DOHH2 (cell line): Measurements from ENCODE around the gene ZFAND4.

Source experiments
- CTCF ChIP-seq: fragments of 200-600 bp; sonication (generic); IDR thresholded peaks from one replicate; pipeline ENCODE4 v1.5.1; 2014; ENCODE audit warnings: antibody characterized with exemption, mild to moderate bottlenecking, low read depth, low read length; ENCODE audit not compliant: poor library complexity, severe bottlenecking
- EZH2phosphoT487 ChIP-seq: fragments of 200-600 bp; sonication (generic); IDR thresholded peaks from 2 replicates; pipeline ENCODE4 v1.6.1; 2017; ENCODE audit warnings: borderline replicate concordance, mild to moderate bottlenecking, antibody characterized with exemption, low read length, moderate library complexity, mixed read lengths

- TF ChIP-seq CTCF (no peak), EZH2phosphoT487 (no peak)
Observed at GRCh38 chr10:45660876-45661411, 11.6 kb downstream of the ZFAND4 start.
